Upper lobe of right lung (tissue), 1 donor: ENCODE results near the gene PPP1R26. TPM values are rescaled to one million over a fixed set of nuclear protein-coding genes. Genes with fewer than 3 reads are reported as not detected.

Experiments used
- ATAC-seq: fragments of 200-7000 bp; cut with Tn5 transposase; one replicate; pipeline ENCODE4 v1.9.1; 2020; ENCODE audit warnings: mild to moderate bottlenecking, moderate library complexity
- DNase-seq: peaks from one replicate; pipeline ENCODE4 v3.0.0-alpha.2; 2020
- H3K27ac ChIP-seq: fragments of 200-600 bp; one replicate; pipeline ENCODE4 v1.8.0; 2022
- H3K27me3 ChIP-seq: fragments of 200-600 bp; one replicate; pipeline ENCODE4 v1.8.0; 2022; ENCODE audit warnings: mild to moderate bottlenecking
- H3K36me3 ChIP-seq: fragments of 200-600 bp; one replicate; pipeline ENCODE4 v1.8.0; 2022
- H3K4me1 ChIP-seq: fragments of 200-600 bp; one replicate; pipeline ENCODE4 v1.8.0; 2022
- H3K4me3 ChIP-seq: fragments of 200-600 bp; one replicate; pipeline ENCODE4 v1.8.0; 2022; ENCODE audit warnings: mild to moderate bottlenecking
- H3K9me3 ChIP-seq: fragments of 200-600 bp; one replicate; pipeline ENCODE4 v1.8.0; 2022
- intact Hi-C: fragments of 100-400 bp; cut with DNase I; formaldehyde crosslinking; loops from one replicate; pipeline ENCODE4 v1.11.0; 2022
- total RNA-seq: library from RNA; stranded (reverse); fragmentation: NEBNext Ultra II Directional; extraction: Animal tissue kit (Norgen Biotek cat#: 25700); gene quantifications from one replicate; pipeline ENCODE4 v1.2.1, GENCODE V29; 2021
- TF ChIP-seq, protein P1 (sequence below): fragments of 200-600 bp; IDR thresholded peaks from one replicate; pipeline ENCODE4 v1.8.0; 2022; ENCODE audit warnings: antibody characterized with exemption
- donor health status: DM: no; HTN: yes; CAD: no; lungs with severe emphysema.

PPP1R26 gene
- total RNA-seq, 1 donor from 2014 or later: 27.5 TPM

DNA sequence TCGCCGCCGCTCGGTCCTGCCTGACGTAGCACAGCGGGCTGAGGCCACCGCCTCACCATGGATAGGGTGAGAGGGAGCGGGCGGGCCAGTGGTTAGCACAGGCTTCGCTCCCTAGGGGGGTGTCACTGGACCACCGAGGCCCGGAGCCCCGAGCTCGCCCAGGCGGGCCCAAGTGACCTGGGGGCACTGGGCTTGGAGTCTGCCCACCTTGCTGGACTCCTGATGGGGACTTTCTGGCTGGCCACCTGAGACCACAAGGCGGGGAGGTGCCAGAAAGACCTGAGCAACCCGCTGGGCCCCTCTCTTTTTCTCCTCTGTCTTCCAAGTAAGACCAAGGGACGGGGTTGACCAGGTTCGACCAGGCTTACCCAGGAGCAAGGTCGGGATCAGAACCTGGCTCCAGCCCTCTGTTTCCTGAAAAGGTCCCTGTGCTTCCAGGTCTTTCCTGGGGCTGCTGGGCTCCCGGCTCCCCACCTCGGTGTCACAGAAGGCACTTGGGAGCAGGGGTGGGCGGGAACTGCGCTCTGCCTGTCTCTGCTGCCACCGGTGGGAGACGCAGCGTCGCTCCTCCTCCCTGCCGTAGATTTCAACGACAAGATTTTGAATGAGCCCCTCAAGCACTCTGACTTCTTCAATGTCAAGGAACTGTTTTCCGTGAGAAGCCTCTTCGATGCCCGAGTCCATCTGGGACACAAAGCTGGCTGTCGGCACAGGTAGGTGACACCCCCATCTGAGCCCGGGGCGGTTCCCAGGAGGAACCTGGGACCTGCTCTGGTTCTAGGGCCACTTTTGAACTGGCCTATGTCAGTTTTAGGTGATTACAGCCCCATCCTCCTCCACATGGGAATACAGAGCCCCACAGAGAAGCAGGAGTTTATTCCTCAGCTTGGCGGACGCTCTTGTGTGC is 21.9 kb downstream of the PPP1R26 start:
- H3K4me1 ChIP-seq: peaks cover 21% of the 10 kb centered on the region
- intact Hi-C loops: no loop called here
- no peaks in the 10 kb centered on the region for H3K27me3 ChIP-seq
- peak; percentile 69 for ATAC-seq
- peaks cover 24% of the 10 kb centered on the region for H3K36me3 ChIP-seq
- peak overlapping the region; percentile 91 for H3K4me3 ChIP-seq
- H3K27ac ChIP-seq: peak overlapping the region; percentile 85
- H3K9me3 ChIP-seq: no peaks in the 10 kb centered on the region
- TF ChIP-seq, protein P1, sequence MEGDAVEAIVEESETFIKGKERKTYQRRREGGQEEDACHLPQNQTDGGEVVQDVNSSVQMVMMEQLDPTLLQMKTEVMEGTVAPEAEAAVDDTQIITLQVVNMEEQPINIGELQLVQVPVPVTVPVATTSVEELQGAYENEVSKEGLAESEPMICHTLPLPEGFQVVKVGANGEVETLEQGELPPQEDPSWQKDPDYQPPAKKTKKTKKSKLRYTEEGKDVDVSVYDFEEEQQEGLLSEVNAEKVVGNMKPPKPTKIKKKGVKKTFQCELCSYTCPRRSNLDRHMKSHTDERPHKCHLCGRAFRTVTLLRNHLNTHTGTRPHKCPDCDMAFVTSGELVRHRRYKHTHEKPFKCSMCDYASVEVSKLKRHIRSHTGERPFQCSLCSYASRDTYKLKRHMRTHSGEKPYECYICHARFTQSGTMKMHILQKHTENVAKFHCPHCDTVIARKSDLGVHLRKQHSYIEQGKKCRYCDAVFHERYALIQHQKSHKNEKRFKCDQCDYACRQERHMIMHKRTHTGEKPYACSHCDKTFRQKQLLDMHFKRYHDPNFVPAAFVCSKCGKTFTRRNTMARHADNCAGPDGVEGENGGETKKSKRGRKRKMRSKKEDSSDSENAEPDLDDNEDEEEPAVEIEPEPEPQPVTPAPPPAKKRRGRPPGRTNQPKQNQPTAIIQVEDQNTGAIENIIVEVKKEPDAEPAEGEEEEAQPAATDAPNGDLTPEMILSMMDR: no peak
- peak; percentile 87 for DNase-seq

DNA sequence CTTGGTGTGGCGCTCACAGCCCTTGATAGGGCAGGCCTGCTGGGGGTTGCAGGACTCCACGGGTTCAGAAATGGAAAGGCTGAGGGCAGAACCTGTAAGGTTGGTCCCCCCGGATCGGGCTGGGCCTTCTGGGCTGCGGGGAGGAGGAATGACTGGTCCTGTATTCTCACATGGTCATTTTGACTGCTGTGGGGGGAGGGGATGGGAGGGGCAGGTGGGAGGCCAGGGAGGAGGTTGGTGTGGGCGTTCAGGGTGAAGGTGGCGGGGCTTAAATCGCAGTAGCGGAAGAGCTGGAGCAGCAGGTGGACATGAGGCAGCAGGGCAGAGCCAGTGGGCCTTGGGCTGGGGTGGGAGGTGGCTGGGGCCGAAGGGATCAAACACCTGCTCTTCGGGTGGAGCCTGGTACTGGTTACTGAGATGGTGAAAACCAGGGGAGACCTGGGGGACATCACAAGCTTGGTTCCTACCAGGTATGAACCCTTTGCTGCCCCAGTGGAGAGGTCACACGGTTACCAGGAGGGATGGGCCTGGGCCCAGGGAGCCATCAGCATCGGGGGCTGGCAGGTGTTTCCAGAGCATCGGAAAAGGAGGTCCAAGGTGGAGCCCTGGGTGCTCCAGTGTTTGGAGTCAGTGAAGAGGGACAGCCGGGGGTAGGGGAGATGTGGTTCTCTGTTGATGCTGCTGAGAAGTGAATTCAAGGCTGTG is 22.7 kb downstream of the PPP1R26 start:
- peaks cover 24% of the 10 kb centered on the region for H3K36me3 ChIP-seq
- H3K27ac ChIP-seq: no peak overlapping the region
- H3K9me3 ChIP-seq: no peaks in the 10 kb centered on the region
- intact Hi-C loops: no loop called here
- H3K27me3 ChIP-seq: no peaks in the 10 kb centered on the region
- TF ChIP-seq, protein P1: no peak
- peaks cover 21% of the 10 kb centered on the region for H3K4me1 ChIP-seq
- H3K4me3 ChIP-seq: no peak overlapping the region
- no peak for ATAC-seq
- peak; percentile 59 for DNase-seq

DNA sequence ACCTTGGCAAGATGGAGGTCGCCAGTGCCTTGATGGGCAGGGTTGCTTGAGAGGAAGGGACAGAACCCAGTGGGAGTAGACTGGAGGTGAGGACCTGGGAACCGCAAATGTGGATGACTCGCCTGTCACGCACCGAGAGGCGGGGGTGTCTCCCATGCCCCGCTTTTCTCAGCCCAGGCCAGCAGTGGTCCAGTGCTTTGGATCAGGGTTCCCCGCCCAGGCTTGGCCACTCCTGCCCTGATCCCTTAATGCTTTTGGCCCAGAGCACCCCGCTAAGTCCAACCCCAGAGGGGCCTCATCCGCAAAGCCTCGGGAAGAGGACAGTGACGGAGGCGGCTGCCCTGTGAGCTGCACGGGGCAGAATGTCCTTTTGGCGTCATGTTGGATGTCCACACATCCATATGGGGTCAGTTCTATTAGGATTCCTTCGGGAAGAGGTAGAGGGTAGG is 23.3 kb downstream of the PPP1R26 start:
- no peaks in the 10 kb centered on the region for H3K27me3 ChIP-seq
- H3K4me1 ChIP-seq: peaks cover 21% of the 10 kb centered on the region
- H3K27ac ChIP-seq: no peak overlapping the region
- intact Hi-C loops: no loop called here
- TF ChIP-seq, protein P1: no peak
- H3K9me3 ChIP-seq: no peaks in the 10 kb centered on the region
- no peak overlapping the region for H3K4me3 ChIP-seq
- DNase-seq (peak; percentile 57), ATAC-seq (no peak)
- H3K36me3 ChIP-seq: peaks cover 24% of the 10 kb centered on the region

DNA sequence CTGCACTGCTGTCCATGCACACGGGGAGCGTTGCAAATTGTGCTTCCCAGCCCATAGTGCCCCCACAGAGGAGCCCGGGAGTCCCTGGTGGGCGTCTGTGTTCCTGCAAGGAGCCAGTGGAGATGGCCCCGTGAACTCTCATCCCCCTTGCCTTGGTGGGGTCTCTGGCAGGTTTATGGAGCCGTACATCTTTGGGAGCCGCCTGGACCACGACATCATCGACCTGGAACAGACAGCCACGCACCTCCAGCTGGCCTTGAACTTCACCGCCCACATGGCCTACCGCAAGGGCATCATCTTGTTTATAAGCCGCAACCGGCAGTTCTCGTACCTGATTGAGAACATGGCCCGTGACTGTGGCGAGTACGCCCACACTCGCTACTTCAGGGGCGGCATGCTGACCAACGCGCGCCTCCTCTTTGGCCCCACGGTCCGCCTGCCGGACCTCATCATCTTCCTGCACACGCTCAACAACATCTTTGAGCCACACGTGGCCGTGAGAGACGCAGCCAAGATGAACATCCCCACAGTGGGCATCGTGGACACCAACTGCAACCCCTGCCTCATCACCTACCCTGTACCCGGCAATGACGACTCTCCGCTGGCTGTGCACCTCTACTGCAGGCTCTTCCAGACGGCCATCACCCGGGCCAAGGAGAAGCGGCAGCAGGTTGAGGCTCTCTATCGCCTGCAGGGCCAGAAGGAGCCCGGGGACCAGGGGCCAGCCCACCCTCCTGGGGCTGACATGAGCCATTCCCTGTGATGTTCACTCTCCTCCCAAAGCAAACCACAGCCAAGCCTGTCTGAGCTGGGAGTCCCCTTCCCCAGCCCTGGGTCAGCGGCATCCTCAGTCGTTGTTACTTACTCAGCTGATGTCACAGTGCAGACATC is 24.0 kb downstream of the PPP1R26 start:
- no peaks in the 10 kb centered on the region for H3K27me3 ChIP-seq
- intact Hi-C loops: no loop called here
- H3K27ac ChIP-seq: no peak overlapping the region
- DNase-seq (peak; percentile 56), ATAC-seq (no peak)
- H3K4me3 ChIP-seq: no peak overlapping the region
- H3K36me3 ChIP-seq: peaks cover 24% of the 10 kb centered on the region
- TF ChIP-seq, protein P1: no peak
- H3K4me1 ChIP-seq: peaks cover 21% of the 10 kb centered on the region
- H3K9me3 ChIP-seq: no peaks in the 10 kb centered on the region
